ENCODE results near the gene SCUBE1.

SCUBE1 gene

GRCh38 chr22:43170131-43170480 is 173.1 kb downstream of the SCUBE1 start:
- Histone ChIP-seq H3K14ac (ENCODE audit: low read length) (no peak overlapping the region), H3K4me2 (ENCODE audit: low read length) (no peak overlapping the region), H3K79me1 (ENCODE audit: low read length) (peaks cover 4% of the 10 kb centered on the region), H2AFZ (ENCODE audit: insufficient read depth, low read length, poor library complexity) (no peak overlapping the region), H3K4me3 (ENCODE audit: low read depth, low read length) (no peak overlapping the region), H3K27me3 (ENCODE audit: insufficient read depth, low read length) (no peaks in the 10 kb centered on the region), H3K23ac (ENCODE audit: low read length) (no peak overlapping the region), H3K4me1 (ENCODE audit: control insufficient read depth in 1 of 2, insufficient read depth in 2 of 2, low read length in 2 of 2) (peaks cover 10 to 12% of the 10 kb centered on the region in 2 experiments), H4K8ac (ENCODE audit: low read depth, low read length) (no peak overlapping the region), H3K18ac (ENCODE audit: low read length) (no peak overlapping the region), H2BK5ac (ENCODE audit: low read depth, low read length, poor library complexity) (no peak overlapping the region), H3K4ac (ENCODE audit: low read depth, low read length) (no peak overlapping the region), H2BK120ac (ENCODE audit: insufficient read depth, low read length, poor library complexity) (no peak overlapping the region), H2BK12ac (ENCODE audit: low read length) (no peak overlapping the region), H3K27ac (ENCODE audit: low read depth, low read length) (no peak overlapping the region), H3K36me3 (ENCODE audit: control insufficient read depth in 1 of 2, insufficient read depth in 2 of 2, low read length in 2 of 2) (peaks cover 44 to 55% of the 10 kb centered on the region in 2 experiments), H4K12ac (ENCODE audit: low read depth, low read length) (no peak overlapping the region), H2AK5ac (ENCODE audit: low read length) (no peak overlapping the region), H4K91ac (ENCODE audit: low read depth, low read length) (no peak overlapping the region), H3K9me3 (ENCODE audit: insufficient read depth, low read depth, low read length) (no peaks in the 10 kb centered on the region), H3K9ac (ENCODE audit: low read length) (no peak overlapping the region), H3K79me2 (ENCODE audit: control insufficient read depth, insufficient read depth, low read length, poor library complexity) (no peaks in the 10 kb centered on the region)
- no CpG with 5 or more reads among the region's 9 CpGs for WGBS (ENCODE audit: extremely low coverage, insufficient coverage, insufficient read length)
- DNase-seq, result no peak

DNA sequence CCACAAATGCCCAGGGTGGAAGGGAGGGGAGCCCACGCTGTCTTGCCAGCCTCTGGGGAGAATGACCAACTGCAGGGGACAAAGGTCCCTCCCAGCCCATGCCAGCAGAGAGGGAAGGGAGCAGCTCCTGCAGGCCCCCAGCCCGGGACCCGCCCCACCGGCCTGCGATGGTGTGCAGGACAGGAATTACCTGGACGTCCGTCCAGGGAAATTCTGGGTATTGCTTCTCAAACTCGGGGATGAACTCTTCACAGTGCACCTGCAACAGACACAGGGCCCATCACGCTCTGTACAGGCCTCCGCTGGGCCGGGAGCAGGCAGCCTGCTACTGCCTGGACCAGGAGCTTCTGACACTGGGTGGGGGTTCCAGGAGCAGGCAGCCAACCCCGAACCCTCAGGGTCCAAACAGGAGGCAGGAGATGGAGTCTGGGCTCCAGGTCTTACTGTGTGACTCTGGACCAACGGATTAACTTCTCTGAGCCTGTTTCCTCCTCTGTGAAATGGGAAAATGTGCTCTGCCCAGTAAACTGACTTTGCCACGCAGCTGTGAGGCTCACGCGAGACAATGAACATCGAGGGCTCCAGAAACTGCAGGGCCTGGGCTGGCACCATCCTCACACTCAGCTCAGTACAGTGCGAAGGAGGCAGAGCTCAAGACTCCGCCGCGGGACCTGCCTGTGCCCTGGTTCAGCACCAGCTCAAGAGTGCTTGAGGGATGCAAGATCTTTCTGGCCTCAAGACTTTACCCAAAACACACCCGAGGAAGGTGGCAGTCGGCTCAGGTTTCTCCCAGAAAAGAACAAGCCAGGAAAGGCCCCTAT is 173.7 kb downstream of the SCUBE1 start:
- H3K36me3 ChIP-seq (ENCODE audit: control insufficient read depth in 1 of 2, insufficient read depth in 2 of 2, low read length in 2 of 2), result peaks cover 40 to 54% of the 10 kb centered on the region in 2 experiments
- H2BK5ac ChIP-seq (ENCODE audit: low read depth, low read length, poor library complexity), result no peak overlapping the region
- H2BK120ac ChIP-seq (ENCODE audit: insufficient read depth, low read length, poor library complexity), result no peak overlapping the region
- H2AFZ ChIP-seq (ENCODE audit: insufficient read depth, low read length, poor library complexity), result no peak overlapping the region
- peaks cover 4% of the 10 kb centered on the region for H3K79me1 ChIP-seq (ENCODE audit: low read length)
- no CpG with 5 or more reads among the region's 23 CpGs for WGBS (ENCODE audit: extremely low coverage, insufficient coverage, insufficient read length)
- H3K4me2 ChIP-seq (ENCODE audit: low read length), result no peak overlapping the region
- no peak overlapping the region for H2BK12ac ChIP-seq (ENCODE audit: low read length)
- H2AK5ac ChIP-seq (ENCODE audit: low read length), result no peak overlapping the region
- H3K4me3 ChIP-seq (ENCODE audit: low read depth, low read length), result no peak overlapping the region
- H3K9ac ChIP-seq (ENCODE audit: low read length), result no peak overlapping the region
- no peak for DNase-seq
- no peak overlapping the region for H4K8ac ChIP-seq (ENCODE audit: low read depth, low read length)
- peaks cover 10 to 12% of the 10 kb centered on the region in 2 experiments for H3K4me1 ChIP-seq (ENCODE audit: control insufficient read depth in 1 of 2, insufficient read depth in 2 of 2, low read length in 2 of 2)
- H3K79me2 ChIP-seq (ENCODE audit: control insufficient read depth, insufficient read depth, low read length, poor library complexity), result no peaks in the 10 kb centered on the region
- H3K18ac ChIP-seq (ENCODE audit: low read length), result no peak overlapping the region
- H3K4ac ChIP-seq (ENCODE audit: low read depth, low read length), result no peak overlapping the region
- H4K91ac ChIP-seq (ENCODE audit: low read depth, low read length), result no peak overlapping the region
- H3K14ac ChIP-seq (ENCODE audit: low read length), result no peak overlapping the region
- no peak overlapping the region for H3K23ac ChIP-seq (ENCODE audit: low read length)
- H3K9me3 ChIP-seq (ENCODE audit: insufficient read depth, low read depth, low read length), result no peaks in the 10 kb centered on the region
- H3K27ac ChIP-seq (ENCODE audit: low read depth, low read length), result no peak overlapping the region
- H3K27me3 ChIP-seq (ENCODE audit: insufficient read depth, low read length), result no peaks in the 10 kb centered on the region
- H4K12ac ChIP-seq (ENCODE audit: low read depth, low read length), result no peak overlapping the region

DNA sequence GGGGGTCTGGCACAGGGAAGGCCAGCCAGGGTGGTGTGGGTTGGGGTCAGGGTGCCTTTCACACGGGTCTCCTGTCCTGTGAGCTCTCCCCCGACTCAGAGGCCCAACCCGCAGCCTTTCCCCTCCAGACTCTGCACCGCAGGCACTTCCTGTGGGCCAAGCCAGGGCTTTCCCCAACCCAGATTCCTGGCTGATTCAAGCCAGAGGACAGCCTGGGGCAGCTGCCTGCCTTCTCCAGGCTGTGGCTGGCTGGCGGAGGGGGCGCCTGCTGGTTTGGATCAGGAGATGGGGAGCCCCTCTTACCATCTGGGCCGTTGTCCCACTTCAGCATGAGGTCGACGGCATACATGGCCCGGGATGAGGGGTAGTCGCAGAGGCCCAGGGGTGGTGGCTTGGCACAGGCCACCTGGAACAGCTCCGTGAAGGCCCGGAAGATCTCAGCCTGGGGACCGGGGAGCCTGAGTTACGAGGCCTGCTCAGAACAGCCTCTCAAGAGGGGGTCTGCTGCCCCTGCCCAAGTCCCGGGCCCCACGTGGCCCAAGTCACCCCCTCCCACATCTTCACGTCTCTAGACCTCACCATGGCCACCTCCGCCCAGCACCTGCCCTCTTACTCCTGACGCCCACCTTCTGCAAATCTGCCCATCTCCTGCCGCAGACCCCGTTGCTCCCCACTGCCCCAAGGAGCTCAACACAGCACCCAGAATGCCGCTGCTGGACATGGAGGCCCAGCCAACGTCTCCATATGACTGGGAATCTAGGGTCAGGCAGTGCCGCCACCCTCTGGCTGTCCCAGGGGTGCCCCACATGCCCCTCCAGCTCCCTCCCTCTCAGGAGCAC is 174.5 kb downstream of the SCUBE1 start:
- peak overlapping the region; percentile 15 for H3K18ac ChIP-seq (ENCODE audit: low read length)
- no peak overlapping the region for H2BK5ac ChIP-seq (ENCODE audit: low read depth, low read length, poor library complexity)
- H3K9ac ChIP-seq (ENCODE audit: low read length), result no peak overlapping the region
- no peak overlapping the region for H2BK120ac ChIP-seq (ENCODE audit: insufficient read depth, low read length, poor library complexity)
- H3K79me1 ChIP-seq (ENCODE audit: low read length), result peaks cover 4% of the 10 kb centered on the region
- H2AFZ ChIP-seq (ENCODE audit: insufficient read depth, low read length, poor library complexity), result no peak overlapping the region
- H4K91ac ChIP-seq (ENCODE audit: low read depth, low read length), result peak overlapping the region; percentile 13
- peak overlapping the region; percentile 2 for H3K27ac ChIP-seq (ENCODE audit: low read depth, low read length)
- no peaks in the 10 kb centered on the region for H3K9me3 ChIP-seq (ENCODE audit: insufficient read depth, low read depth, low read length)
- no peak overlapping the region for H3K4ac ChIP-seq (ENCODE audit: low read depth, low read length)
- H3K27me3 ChIP-seq (ENCODE audit: insufficient read depth, low read length), result no peaks in the 10 kb centered on the region
- peak; percentile 42 to 46 for DNase-seq
- H2AK5ac ChIP-seq (ENCODE audit: low read length), result peak overlapping the region; percentile 22
- peaks cover 33 to 45% of the 10 kb centered on the region in 2 experiments for H3K36me3 ChIP-seq (ENCODE audit: control insufficient read depth in 1 of 2, insufficient read depth in 2 of 2, low read length in 2 of 2)
- peak overlapping the region; percentile 12 for H3K4me2 ChIP-seq (ENCODE audit: low read length)
- peak overlapping the region; percentile 23 for H2BK12ac ChIP-seq (ENCODE audit: low read length)
- H3K14ac ChIP-seq (ENCODE audit: low read length), result no peak overlapping the region
- H4K8ac ChIP-seq (ENCODE audit: low read depth, low read length), result peak overlapping the region; percentile 22
- no peak overlapping the region for H3K23ac ChIP-seq (ENCODE audit: low read length)
- no peak overlapping the region for H3K4me3 ChIP-seq (ENCODE audit: low read depth, low read length)
- no peaks in the 10 kb centered on the region for H3K79me2 ChIP-seq (ENCODE audit: control insufficient read depth, insufficient read depth, low read length, poor library complexity)
- H3K4me1 ChIP-seq (ENCODE audit: control insufficient read depth in 1 of 2, insufficient read depth in 2 of 2, low read length in 2 of 2), result peaks cover 10 to 12% of the 10 kb centered on the region in 2 experiments
- no peak overlapping the region for H4K12ac ChIP-seq (ENCODE audit: low read depth, low read length)
- no CpG with 5 or more reads among the region's 25 CpGs for WGBS (ENCODE audit: extremely low coverage, insufficient coverage, insufficient read length)

DNA sequence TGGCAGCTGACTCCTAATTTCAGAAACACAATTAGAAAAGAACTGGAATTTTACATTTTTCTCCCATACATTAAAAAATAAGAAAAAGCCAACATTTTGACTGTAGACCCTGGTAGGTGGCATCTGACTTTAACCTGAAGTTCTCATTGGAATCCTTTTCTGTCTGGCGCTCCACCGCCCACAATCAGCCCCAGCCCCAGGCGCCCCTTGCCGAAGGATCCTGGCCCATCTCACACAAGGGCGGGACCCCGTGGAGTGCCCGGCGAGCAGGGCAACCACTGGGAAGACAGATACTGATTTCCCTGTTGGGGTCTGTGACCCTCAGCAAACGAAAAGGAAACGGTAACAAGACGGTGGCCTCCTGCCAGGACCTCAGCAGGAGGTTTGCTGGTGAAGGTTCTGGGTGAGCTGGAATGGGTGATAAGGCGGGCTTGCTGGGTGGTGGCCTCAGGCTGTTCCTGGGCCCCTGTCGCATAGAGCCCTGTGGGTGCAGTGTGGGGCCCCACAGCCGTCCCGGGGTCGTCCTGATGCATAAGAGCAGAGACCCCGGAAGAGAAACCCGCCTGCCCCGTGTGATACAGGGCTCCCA is 176.1 kb downstream of the SCUBE1 start:
- no peak overlapping the region for H3K4me2 ChIP-seq (ENCODE audit: low read length)
- H3K4me1 ChIP-seq (ENCODE audit: control insufficient read depth in 1 of 2, insufficient read depth in 2 of 2, low read length in 2 of 2), result peaks cover 10 to 12% of the 10 kb centered on the region in 2 experiments
- H3K23ac ChIP-seq (ENCODE audit: low read length), result no peak overlapping the region
- H3K9ac ChIP-seq (ENCODE audit: low read length), result no peak overlapping the region
- WGBS (ENCODE audit: extremely low coverage, insufficient coverage, insufficient read length), result no CpG with 5 or more reads among the region's 19 CpGs
- no peak overlapping the region for H4K12ac ChIP-seq (ENCODE audit: low read depth, low read length)
- no peak overlapping the region for H3K4me3 ChIP-seq (ENCODE audit: low read depth, low read length)
- H3K36me3 ChIP-seq (ENCODE audit: control insufficient read depth in 1 of 2, insufficient read depth in 2 of 2, low read length in 2 of 2), result peaks cover 23 to 35% of the 10 kb centered on the region in 2 experiments
- H2AFZ ChIP-seq (ENCODE audit: insufficient read depth, low read length, poor library complexity), result no peak overlapping the region
- no peak overlapping the region for H2BK12ac ChIP-seq (ENCODE audit: low read length)
- no peak overlapping the region for H2BK5ac ChIP-seq (ENCODE audit: low read depth, low read length, poor library complexity)
- no peak overlapping the region for H3K18ac ChIP-seq (ENCODE audit: low read length)
- H3K9me3 ChIP-seq (ENCODE audit: insufficient read depth, low read depth, low read length), result peaks cover 1% of the 10 kb centered on the region
- DNase-seq, result no peak
- no peaks in the 10 kb centered on the region for H3K79me2 ChIP-seq (ENCODE audit: control insufficient read depth, insufficient read depth, low read length, poor library complexity)
- no peaks in the 10 kb centered on the region for H3K27me3 ChIP-seq (ENCODE audit: insufficient read depth, low read length)
- peaks cover 4% of the 10 kb centered on the region for H3K79me1 ChIP-seq (ENCODE audit: low read length)
- H4K91ac ChIP-seq (ENCODE audit: low read depth, low read length), result no peak overlapping the region
- no peak overlapping the region for H2AK5ac ChIP-seq (ENCODE audit: low read length)
- H3K4ac ChIP-seq (ENCODE audit: low read depth, low read length), result no peak overlapping the region
- H4K8ac ChIP-seq (ENCODE audit: low read depth, low read length), result no peak overlapping the region
- H3K27ac ChIP-seq (ENCODE audit: low read depth, low read length), result no peak overlapping the region
- no peak overlapping the region for H2BK120ac ChIP-seq (ENCODE audit: insufficient read depth, low read length, poor library complexity)
- no peak overlapping the region for H3K14ac ChIP-seq (ENCODE audit: low read length)
